ENCODE data around the gene PCED1B.
"Not testable (repeated sequence)": the region's sequence is repeated elsewhere in the genome, so short reads cannot be mapped to it uniquely, and the experiment has no call there.

The PCED1B gene

GRCh38 chr12:47088021-47088944, 8.9 kb downstream of the PCED1B start:
- DNase-seq (ENCODE audit: low read depth): no peak

GRCh38 chr12:47091009-47091408, 11.6 kb downstream of the PCED1B start:
- DNase-seq (ENCODE audit: low read depth): no peak

GRCh38 chr12:47094804-47095203, 15.4 kb downstream of the PCED1B start:
- no peak for DNase-seq (ENCODE audit: low read depth)

- DNase-seq (ENCODE audit: low read depth): no peak
Measured at GRCh38 chr12:47095446-47096236, 16.2 kb downstream of the PCED1B start.

GRCh38 chr12:47097276-47097896, 18.0 kb downstream of the PCED1B start:
- no peak for DNase-seq (ENCODE audit: low read depth)

- DNase-seq (ENCODE audit: low read depth): no peak
Measured at GRCh38 chr12:47098099-47098498, 18.7 kb downstream of the PCED1B start.

GRCh38 chr12:47099610-47100009, 20.2 kb downstream of the PCED1B start:
- no peak for DNase-seq (ENCODE audit: low read depth)

GRCh38 chr12:47100160-47100559, 20.7 kb downstream of the PCED1B start:
- no peak for DNase-seq (ENCODE audit: low read depth)

- DNase-seq (ENCODE audit: low read depth): no peak
Measured at GRCh38 chr12:47102406-47102805, 23.0 kb downstream of the PCED1B start.

GRCh38 chr12:47102845-47103651, 23.6 kb downstream of the PCED1B start:
- no peak for DNase-seq (ENCODE audit: low read depth)

GRCh38 chr12:47105914-47106674, 26.7 kb downstream of the PCED1B start:
- DNase-seq (ENCODE audit: low read depth): no peak

- DNase-seq (ENCODE audit: low read depth): no peak
Measured at GRCh38 chr12:47107446-47107845, 28.0 kb downstream of the PCED1B start.

- no peak for DNase-seq (ENCODE audit: low read depth)
Measured at GRCh38 chr12:47107926-47108325, 28.5 kb downstream of the PCED1B start.

- no peak for DNase-seq (ENCODE audit: low read depth)
Measured at GRCh38 chr12:47110011-47110541, 30.7 kb downstream of the PCED1B start.

- DNase-seq (ENCODE audit: low read depth): no peak
Measured at GRCh38 chr12:47110718-47111391, 31.4 kb downstream of the PCED1B start.

- no peak for DNase-seq (ENCODE audit: low read depth)
Measured at GRCh38 chr12:47111392-47111778, 32.0 kb downstream of the PCED1B start.

- no peak for DNase-seq (ENCODE audit: low read depth)
Measured at GRCh38 chr12:47111854-47112253, 32.4 kb downstream of the PCED1B start.

- DNase-seq (ENCODE audit: low read depth): no peak
Measured at GRCh38 chr12:47112679-47113078, 33.3 kb downstream of the PCED1B start.

- DNase-seq (ENCODE audit: low read depth): no peak
Measured at GRCh38 chr12:47114481-47114892, 35.1 kb downstream of the PCED1B start.

- DNase-seq (ENCODE audit: low read depth): not testable (repeated sequence)
Measured at GRCh38 chr12:47117305-47117704, 37.9 kb downstream of the PCED1B start.
